NK-92 treated with Interleukin-12 subunit alpha and Interleukin-12 subunit beta, amount 100 ng/mL, for 24 hours (cell line): Measurements from ENCODE around the gene RNF149.
"Not testable (repeated sequence)": the region's sequence is repeated elsewhere in the genome, so short reads cannot be mapped to it uniquely, and the experiment has no call there.

Source experiments
- DNase-seq: peaks from one replicate; lab custom pipeline; 2025; lab: John Stamatoyannopoulos, UW

Gene RNF149

GRCh38 chr2:101331202-101331601, 22.7 kb upstream of the RNF149 start:
- DNase-seq, result no peak

GRCh38 chr2:101330253-101330933, 21.9 kb upstream of the RNF149 start:
- DNase-seq, result no peak

- DNase-seq, result no peak
These were observed 20.5 kb upstream of the RNF149 start for GRCh38 chr2:101329026-101329425.

- DNase-seq, result peak; percentile 37
These were observed 20.0 kb upstream of the RNF149 start for GRCh38 chr2:101328474-101329007.

DNA sequence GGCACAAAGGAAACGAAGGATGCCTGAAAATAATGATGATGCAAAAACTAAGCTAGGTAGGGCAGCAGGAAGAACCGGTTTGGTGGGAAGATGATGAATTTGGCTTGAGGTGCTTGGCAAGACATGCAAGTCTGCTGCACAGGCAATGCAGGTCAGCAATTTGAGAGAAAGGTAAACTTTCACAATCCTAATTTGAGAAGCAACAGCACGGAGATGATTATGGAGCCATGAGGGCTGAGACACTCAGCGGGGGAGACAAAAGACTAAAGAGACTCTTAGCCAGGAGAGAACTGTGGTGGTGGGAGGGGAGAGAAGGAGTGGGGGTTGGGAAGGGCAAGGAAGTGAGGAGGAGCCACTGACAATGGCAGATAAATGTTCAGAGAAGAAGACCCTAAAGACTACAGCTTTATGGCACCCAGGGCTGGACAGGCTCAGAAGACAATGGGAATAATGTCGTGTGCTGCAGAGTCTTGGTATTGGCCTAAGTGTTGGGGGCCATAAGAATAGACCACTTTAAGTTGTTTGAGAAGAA, 19.4 kb upstream of the RNF149 start:
- no peak for DNase-seq

DNA sequence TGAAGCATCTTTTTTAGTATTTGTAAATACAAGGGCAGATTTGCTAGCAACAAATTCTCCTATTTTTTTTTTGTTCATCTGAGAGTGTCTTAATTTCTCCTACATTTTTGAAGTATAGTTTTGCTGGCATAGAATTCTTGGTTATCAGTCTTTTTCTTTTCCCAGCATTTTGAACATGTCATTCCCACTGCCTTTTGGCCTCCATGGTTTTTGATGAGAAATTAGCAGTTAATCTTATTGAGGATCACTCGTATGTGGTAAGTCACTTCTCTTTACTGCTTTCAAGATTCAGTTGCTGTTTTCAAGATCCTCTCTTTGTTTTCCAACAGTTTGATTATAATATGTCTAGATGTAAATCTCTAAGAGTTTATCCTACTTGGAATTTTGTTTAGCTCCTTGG, 16.9 kb upstream of the RNF149 start:
- DNase-seq, result no peak

DNA sequence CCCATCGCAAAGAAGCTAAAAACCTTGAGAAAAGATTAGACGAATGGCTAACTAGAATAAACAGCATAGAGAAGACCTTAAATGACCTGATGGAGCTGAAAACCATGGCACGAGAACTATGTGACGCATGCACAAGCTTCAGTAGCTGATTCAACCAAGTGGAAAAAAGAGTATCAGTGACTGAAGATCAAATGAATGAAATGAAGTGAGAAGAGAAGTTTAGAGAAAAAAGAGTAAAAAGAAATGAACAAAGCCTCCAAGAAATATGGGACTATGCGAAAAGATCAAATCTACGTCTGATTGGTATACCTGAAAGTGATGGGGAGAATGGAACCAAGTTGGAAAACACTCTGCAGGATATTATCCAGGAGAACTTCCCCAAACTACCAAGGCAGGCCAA, 8.1 kb upstream of the RNF149 start:
- not testable (repeated sequence) for DNase-seq

DNA sequence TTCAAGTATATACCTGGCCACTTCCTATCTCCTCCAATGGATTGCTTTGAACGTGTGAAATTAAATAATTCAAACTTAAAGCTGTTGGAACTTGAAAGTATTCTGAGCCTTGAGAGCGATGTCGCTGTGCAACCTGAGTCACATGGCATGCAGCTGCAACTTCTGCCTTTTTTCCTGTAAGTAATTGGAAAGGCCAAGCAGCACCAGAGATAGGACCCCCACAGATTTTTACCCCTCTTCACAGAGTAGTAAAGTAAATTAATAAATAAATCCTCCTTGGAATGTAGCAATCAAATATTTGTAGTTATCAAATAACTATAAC, 3.2 kb upstream of the RNF149 start:
- DNase-seq, result no peak

DNA sequence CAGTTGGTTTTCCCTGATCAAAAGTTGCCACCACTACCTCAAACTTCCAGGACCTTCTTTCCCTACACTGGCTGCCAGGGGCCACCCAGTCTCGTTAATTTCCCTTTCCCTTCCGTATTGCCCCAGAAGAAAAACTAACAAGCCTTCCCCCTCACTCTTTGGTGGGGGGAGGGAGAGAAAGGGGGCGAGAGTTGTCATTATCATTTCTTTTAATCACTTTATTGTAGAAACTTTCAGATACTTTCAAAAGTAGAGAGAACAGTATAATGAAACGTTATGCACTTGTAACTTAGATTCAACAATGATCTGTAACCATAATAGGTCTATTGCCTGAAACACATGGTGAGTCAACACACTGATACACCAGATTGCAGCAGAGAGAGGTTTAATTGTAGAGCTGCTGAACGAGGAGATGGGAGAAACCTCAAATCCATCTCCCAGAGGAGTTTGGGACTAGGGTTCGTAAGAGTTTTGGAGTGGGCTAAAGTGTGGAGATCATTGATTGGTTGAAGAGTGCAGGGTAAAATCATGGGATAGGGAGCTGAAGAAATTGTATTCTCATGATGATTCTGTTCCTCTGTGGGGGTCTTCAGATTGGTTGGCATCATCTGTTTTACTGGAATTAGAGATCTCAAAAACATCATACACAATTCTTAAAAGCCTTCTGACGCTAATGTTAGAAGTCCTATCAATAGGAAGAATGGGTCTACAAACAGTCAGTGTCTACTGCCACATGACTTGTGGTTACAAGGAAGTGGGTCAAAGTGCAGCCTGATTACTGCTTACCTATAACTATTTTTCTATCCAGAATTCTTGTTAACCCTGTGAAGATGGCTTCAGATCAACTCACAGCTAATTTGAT, 2.6 kb upstream of the RNF149 start:
- DNase-seq, result no peak

GRCh38 chr2:101310090-101310833, 1.8 kb upstream of the RNF149 start:
- DNase-seq, result no peak

- DNase-seq, result peak; percentile 44
These were observed 510 bp downstream of the RNF149 start for GRCh38 chr2:101307950-101308431.

GRCh38 chr2:101307503-101307902, 998 bp downstream of the RNF149 start:
- no peak for DNase-seq

DNA sequence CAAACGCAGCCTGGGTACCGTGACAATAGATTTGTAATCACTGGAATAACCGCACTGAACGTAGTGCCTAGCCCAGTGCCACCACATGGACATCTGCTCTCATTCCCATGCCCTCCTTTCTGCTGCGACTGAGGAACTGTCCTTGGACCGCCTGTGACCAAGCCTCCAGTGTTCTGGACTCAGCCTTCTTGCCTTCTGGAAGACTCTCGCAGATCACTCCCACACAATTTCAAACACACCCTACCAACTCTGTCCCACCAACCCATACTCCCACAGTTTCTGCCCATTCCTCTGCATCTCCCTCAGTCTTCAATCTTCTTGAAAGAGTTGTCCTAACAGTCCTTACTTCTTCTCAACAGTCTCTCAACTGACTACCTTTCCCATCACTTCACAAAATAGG, 2.1 kb downstream of the RNF149 start:
- DNase-seq, result no peak

- DNase-seq, result no peak
These were observed 2.9 kb downstream of the RNF149 start for GRCh38 chr2:101305492-101306078.

DNA sequence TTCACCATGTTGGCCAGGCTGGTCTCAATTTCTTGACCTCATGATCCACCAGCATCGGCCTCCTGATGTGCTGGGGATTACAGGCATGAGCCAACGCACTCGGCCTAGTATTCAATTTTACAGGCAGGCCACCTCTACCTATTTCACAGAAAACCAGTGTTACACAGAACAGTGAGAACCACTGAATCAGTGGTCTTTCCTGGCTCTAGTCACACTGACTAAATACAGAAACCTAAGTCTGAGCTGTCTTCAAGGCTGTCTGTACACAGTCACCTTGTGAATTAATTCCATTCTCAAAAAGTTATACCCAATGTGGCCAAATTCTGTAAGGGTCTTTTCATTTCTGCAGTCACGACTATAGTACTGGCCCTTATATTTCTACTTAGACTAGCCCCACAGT, 3.5 kb downstream of the RNF149 start:
- no peak for DNase-seq

GRCh38 chr2:101303688-101304087, 4.8 kb downstream of the RNF149 start:
- DNase-seq, result no peak

DNA sequence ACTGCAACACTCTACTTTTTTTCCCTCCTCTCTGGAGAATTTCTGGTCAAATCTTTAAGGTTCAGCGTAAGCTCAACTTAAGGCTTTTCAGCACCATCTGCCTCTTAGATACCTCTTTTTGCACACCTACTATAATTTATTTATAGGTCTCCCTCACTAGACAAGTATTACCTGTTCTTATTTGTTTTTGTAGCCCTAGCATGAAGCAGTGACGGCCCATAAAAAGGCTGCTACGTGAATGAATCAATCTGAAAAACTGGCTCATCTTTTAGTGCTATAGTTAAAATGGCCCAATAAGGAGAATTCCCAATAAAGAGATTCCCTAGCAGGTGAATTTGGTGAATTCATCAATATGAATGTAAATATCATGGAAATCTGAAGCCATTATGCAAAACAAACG, 6.5 kb downstream of the RNF149 start:
- DNase-seq, result no peak

DNA sequence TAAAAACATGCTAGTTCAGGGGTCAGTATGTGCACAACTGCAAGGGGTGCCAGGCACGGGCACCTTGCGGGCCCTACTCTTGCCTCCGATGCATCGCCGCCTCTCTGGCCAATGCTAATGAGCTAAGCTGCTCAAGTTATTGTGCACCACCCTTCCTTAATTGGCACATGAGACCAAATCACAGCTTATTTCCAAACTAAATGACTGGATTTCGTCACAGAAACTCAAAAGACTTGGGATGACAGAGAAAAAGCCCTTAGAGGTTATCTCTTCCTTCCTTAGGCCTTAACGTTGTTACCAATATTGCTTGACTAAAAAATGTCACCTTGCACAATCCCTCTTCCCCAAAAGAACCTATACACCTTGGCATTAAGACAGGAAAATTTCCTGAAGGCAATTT, 7.7 kb downstream of the RNF149 start:
- no peak for DNase-seq

DNA sequence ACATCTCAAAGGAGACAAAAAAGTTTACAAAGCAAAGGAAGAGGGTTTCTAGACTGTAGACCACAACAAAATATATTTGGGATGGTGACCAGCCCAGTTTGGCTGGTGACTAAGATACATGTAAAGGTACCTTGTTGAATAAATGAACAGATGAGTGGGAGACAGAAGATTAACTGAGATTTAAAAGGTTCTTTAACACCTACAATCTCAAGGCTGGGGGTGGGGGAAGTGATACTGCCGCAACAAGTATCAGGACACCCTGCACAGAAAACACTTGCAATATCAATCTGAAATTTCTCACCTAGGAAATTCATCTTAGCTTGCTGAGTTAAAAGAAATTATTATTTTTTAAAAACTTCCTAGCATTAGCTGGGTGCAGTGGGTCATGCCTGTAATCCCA, 8.3 kb downstream of the RNF149 start:
- no peak for DNase-seq

GRCh38 chr2:101299604-101300003, 8.9 kb downstream of the RNF149 start:
- DNase-seq, result no peak

DNA sequence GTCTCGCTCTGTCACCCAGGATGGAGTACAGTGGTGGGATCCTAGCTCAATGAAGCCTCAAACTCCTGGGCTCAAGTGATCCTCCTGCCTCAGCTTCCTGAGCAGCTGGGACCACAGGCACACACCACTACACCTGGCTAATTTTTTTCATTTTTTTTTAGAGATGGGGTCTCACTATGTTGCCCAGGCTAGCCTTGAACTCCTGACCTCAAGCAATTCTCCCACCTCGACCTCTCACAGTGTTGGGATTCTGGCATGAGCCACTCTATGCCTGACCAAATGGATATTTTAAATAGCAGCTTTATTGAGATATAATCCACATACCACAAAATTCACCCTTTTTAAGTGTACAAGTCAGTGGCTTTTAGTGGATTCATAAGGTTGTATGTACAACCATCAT, 11.1 kb downstream of the RNF149 start:
- no peak for DNase-seq

DNA sequence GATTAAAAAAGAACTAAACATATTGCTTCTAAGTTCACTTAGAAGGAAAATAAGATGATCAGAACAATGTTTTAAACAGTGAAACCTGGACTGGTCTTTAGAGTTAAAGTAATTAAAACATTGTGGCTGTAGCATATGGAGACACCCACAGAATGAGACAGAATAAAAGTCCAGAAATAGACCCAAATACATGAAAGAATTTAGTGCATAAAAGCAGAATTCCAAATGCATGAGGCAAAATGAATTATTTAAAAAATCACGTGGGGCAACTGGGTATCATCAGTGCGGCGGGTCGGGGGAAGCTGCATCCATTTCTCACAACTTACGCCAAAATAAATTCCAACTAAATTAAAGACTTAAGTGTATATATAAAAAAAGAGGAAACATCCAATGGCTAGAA, 12.1 kb downstream of the RNF149 start:
- no peak for DNase-seq
